Right renal pelvis (tissue), 4 donors: ENCODE results near the gene TLX2. TPM values are rescaled to one million over a fixed set of nuclear protein-coding genes. Genes with fewer than 3 reads are reported as not detected.
"Not testable (repeated sequence)": the region's sequence is repeated elsewhere in the genome, so short reads cannot be mapped to it uniquely, and the experiment has no call there.

Experiments
- DNase-seq, 4 donors: peaks; one replicate each; pipeline ENCODE4 v3.0.0-alpha.2; 2013; ENCODE audit warnings: low read depth in 4 of 4, low spot score in 3 of 4, missing footprints in 1 of 4
- polyA plus RNA-seq, 4 donors: library from polyadenylated mRNA; unstranded; fragments of 120-200 nt; gene quantifications; one replicate each; pipeline ENCODE4 v1.2.1, GENCODE V29; 2013; ENCODE audit not compliant: insufficient read length in 4 of 4

Gene TLX2
- under 1 TPM in 1 of 4 donors, not detected in 3; 0.26 TPM for polyA plus RNA-seq

- DNase-seq, result no peak
Measured at GRCh38 chr2:74514368-74515270, at the start of gene TLX2. Gene TLX2, plus strand, starts transcription at chr2:74514450. Its CDS starts 357 bp downstream, at chr2:74514807.

GRCh38 chr2:74470742-74471141 lies 43.5 kb upstream of the TLX2 start:
- DNase-seq, result not testable (repeated sequence)

GRCh38 chr2:74471332-74472065 lies 42.8 kb upstream of the TLX2 start:
- no peak for DNase-seq

- DNase-seq, result peak; percentile 91 to 97 (median 94)
Measured at GRCh38 chr2:74472086-74472944, 41.9 kb upstream of the TLX2 start, which contains the start of gene MRPL53. Gene MRPL53, minus strand, starts transcription at chr2:74472680. Its CDS starts 20 bp downstream, at chr2:74472660.

GRCh38 chr2:74472945-74473258 lies 41.3 kb upstream of the TLX2 start:
- no peak for DNase-seq

- DNase-seq, result no peak
Measured at GRCh38 chr2:74474481-74474880, 39.8 kb upstream of the TLX2 start.

- DNase-seq, result no peak
Measured at GRCh38 chr2:74474899-74475298, 39.4 kb upstream of the TLX2 start.

GRCh38 chr2:74481431-74481830 lies 32.8 kb upstream of the TLX2 start:
- DNase-seq, result no peak

- DNase-seq, result no peak
Measured at GRCh38 chr2:74481961-74482800, 32.1 kb upstream of the TLX2 start.

GRCh38 chr2:74482801-74483674 lies 31.2 kb upstream of the TLX2 start, which contains the start of the genes CCDC142 and TTC31:
Gene CCDC142, minus strand, starts transcription at chr2:74482998. Its CDS starts 161 bp downstream, at chr2:74482837.
Gene TTC31, plus strand, starts transcription at chr2:74483081. Its CDS starts 15 bp downstream, at chr2:74483096.
- DNase-seq, result peak; percentile 92 to 96 (median 94)

- DNase-seq, result not testable (repeated sequence)
Measured at GRCh38 chr2:74483675-74484164, 30.5 kb upstream of the TLX2 start.

GRCh38 chr2:74486141-74486540 lies 28.1 kb upstream of the TLX2 start:
- DNase-seq, result no peak

- no peak for DNase-seq
Measured at GRCh38 chr2:74488643-74489481, 25.4 kb upstream of the TLX2 start.

GRCh38 chr2:74489906-74490305 lies 24.3 kb upstream of the TLX2 start:
- no peak for DNase-seq

- DNase-seq, result no peak
Measured at GRCh38 chr2:74491648-74492544, 22.4 kb upstream of the TLX2 start.

- DNase-seq, result no peak
Measured at GRCh38 chr2:74493546-74493945, 20.7 kb upstream of the TLX2 start.
